Raji (cell line): ENCODE data around the gene LONRF3.

ENCODE experiments used
- POLR2A ChIP-seq: IDR thresholded peaks from 2 replicates; pipeline ENCODE4 v1.6.1; 2011; ENCODE audit warnings: low read depth, low read length, control low read depth; ENCODE audit not compliant: insufficient read depth

LONRF3 gene

GRCh38 chrX:118976599-118977340 is 2.4 kb downstream of the LONRF3 start:
- TF ChIP-seq POLR2A = no peak

GRCh38 chrX:118977424-118977823 is 3.0 kb downstream of the LONRF3 start:
- no peak for TF ChIP-seq POLR2A

- no peak for TF ChIP-seq POLR2A
These were observed 4.0 kb downstream of the LONRF3 start for GRCh38 chrX:118978451-118978850.

GRCh38 chrX:118980761-118981160 is 6.3 kb downstream of the LONRF3 start:
- no peak for TF ChIP-seq POLR2A

GRCh38 chrX:118983513-118983912 is 9.1 kb downstream of the LONRF3 start:
- TF ChIP-seq POLR2A = no peak

GRCh38 chrX:118988911-118989310 is 14.5 kb downstream of the LONRF3 start:
- no peak for TF ChIP-seq POLR2A

GRCh38 chrX:118989886-118990285 is 15.5 kb downstream of the LONRF3 start:
- TF ChIP-seq POLR2A = no peak

GRCh38 chrX:118990512-118991227 is 16.3 kb downstream of the LONRF3 start:
- no peak for TF ChIP-seq POLR2A

GRCh38 chrX:119003462-119003861 is 29.0 kb downstream of the LONRF3 start:
- TF ChIP-seq POLR2A = no peak

- TF ChIP-seq POLR2A = no peak
These were observed 30.6 kb downstream of the LONRF3 start for GRCh38 chrX:119004920-119005524.

GRCh38 chrX:119007189-119007770 is 32.9 kb downstream of the LONRF3 start:
- TF ChIP-seq POLR2A = no peak

GRCh38 chrX:119008110-119008744 is 33.8 kb downstream of the LONRF3 start:
- no peak for TF ChIP-seq POLR2A

GRCh38 chrX:119009071-119009470 is 34.7 kb downstream of the LONRF3 start:
- TF ChIP-seq POLR2A = no peak

GRCh38 chrX:119010491-119010890 is 36.1 kb downstream of the LONRF3 start:
- no peak for TF ChIP-seq POLR2A

- no peak for TF ChIP-seq POLR2A
These were observed 38.7 kb downstream of the LONRF3 start for GRCh38 chrX:119013164-119013563.
